HuH-7.5 (cell line): ENCODE data around the gene PILRB.
"Not testable (repeated sequence)": the region's sequence is repeated elsewhere in the genome, so short reads cannot be mapped to it uniquely, and the experiment has no call there.

ENCODE experiments used
- DNase-seq: peaks from one replicate; pipeline ENCODE4 v3.0.0; 2011; ENCODE audit warnings: low spot score

Gene PILRB

DNA sequence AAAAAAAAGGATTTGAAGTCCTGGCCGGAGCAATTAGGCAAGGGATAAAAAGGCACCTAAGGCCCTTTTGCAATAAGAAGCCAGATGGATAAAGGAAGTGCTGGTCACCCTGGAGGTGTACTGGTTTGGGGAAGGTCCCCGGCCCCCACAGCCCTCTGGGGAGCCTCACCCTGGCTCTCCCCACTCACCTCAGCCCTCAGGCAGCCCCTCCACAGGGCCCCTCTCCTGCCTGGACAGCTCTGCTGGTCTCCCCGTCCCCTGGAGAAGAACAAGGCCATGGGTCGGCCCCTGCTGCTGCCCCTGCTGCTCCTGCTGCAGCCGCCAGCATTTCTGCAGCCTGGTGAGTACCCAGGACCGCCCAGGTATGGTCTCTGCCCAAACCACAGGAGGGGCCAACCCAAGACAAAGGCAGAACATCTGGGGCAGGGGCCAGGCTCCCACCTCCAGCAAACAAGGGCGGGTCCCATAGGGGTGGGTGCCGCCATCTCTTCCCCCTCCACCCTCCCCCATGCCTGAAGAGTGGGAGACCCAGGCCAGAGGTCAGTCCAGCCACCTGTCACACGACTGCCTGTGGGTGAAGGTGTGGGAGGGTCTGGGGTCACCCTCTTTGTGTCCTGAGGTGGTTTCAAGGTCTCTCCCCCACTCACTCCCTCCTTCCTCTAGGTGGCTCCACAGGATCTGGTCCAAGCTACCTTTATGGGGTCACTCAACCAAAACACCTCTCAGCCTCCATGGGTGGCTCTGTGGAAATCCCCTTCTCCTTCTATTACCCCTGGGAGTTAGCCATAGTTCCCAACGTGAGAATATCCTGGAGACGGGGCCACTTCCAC, at the start of gene PILRB:
Gene PILRB, plus strand, starts transcription at position 91 of the 830 bp plus-strand sequence. Its CDS starts 186 bp downstream, at position 277.
- no peak for DNase-seq

- DNase-seq = not testable (repeated sequence)
These were observed 39.6 kb upstream of the PILRB start for GRCh38 chr7:100318329-100318728.

DNA sequence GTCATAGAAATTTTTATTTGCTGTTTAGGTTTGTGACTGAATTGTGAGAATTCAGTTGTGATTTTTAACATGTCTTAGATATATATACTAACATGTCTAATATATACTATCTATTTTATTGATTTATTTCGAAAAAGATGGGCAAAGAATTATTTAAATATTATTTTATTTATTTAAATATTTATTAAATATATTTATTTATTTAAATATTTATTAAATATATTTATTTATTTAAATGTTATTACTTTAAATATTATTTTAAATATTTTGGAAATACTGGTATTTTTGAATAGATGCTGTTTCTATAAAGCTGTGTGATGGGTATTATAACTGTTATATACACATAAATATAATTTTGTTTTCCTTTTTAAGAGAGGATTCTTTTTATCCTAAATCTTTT, 36.3 kb upstream of the PILRB start:
- not testable (repeated sequence) for DNase-seq

GRCh38 chr7:100324194-100324593, 33.7 kb upstream of the PILRB start:
- DNase-seq = not testable (repeated sequence)

GRCh38 chr7:100325671-100326070, 32.2 kb upstream of the PILRB start:
- not testable (repeated sequence) for DNase-seq

DNA sequence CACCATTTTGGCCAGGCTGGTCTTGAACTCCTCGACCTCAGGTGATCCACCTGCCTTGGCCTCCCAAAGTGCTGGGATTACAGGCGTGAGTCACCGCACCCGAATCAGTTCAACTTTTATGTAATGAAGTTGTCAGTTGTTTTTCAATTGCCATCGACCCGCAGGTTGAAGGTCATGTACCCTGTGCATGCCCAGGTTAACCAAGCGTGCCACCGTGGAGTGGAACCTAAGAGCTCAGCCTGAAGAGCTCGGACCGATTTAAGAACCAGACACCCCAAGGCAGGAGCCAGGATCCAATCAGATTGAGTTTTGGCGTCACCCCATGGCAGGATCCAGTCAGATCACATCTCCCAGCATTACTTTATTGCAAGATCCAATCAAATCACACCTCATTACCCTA, 31.0 kb upstream of the PILRB start:
- DNase-seq = not testable (repeated sequence)

DNA sequence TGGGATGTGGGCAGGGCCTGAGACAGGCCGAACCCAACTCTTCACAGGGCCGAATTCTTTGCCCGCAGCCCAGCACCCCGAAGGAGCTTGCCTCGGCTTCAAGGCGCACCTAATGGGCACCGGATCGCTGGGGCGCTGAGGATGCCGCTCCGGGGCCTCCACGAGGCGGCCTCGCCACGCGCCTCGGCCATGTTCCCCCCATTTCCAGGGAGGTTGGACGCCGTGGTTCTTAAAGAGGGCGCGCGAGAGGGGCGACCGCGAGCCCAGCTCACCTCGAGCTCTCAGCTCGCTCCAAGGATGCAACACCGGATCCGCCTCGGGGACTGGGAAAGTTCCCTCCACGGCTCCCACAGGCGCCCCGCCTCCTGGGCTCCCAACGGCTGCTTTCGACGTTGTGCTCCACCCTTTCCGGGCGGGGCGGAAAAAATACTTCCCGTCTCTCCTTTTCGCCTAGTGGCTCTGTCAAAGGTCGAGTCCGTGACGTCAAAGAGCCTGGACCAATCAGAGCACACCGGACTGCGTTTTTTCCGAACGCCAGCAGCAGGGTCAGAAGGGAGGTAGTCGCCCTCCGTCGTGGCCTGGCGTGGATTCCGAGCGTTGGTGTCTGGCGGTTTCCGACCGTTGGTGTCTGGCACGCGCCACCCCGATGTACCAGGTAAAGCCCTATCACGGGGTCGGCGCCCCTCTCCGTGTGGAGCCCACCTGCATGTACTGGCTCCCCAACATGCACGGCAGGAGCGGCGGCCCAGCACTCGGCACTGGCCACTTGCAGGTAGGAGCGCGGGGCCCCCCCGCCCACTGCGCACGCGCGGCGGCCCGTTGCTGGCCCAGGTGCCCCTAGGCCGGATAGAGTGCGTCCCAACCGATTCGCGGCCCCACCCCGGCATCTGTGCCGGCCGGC, 22.1 kb upstream of the PILRB start:
- DNase-seq = peak; percentile 76

GRCh38 chr7:100338083-100338696, 19.7 kb upstream of the PILRB start:
- not testable (repeated sequence) for DNase-seq

GRCh38 chr7:100341286-100341685, 16.6 kb upstream of the PILRB start:
- not testable (repeated sequence) for DNase-seq

GRCh38 chr7:100342765-100343164, 15.2 kb upstream of the PILRB start:
- no peak for DNase-seq

GRCh38 chr7:100344124-100344559, 13.8 kb upstream of the PILRB start:
- not testable (repeated sequence) for DNase-seq

GRCh38 chr7:100344560-100345287, 13.2 kb upstream of the PILRB start:
- DNase-seq = not testable (repeated sequence)

DNA sequence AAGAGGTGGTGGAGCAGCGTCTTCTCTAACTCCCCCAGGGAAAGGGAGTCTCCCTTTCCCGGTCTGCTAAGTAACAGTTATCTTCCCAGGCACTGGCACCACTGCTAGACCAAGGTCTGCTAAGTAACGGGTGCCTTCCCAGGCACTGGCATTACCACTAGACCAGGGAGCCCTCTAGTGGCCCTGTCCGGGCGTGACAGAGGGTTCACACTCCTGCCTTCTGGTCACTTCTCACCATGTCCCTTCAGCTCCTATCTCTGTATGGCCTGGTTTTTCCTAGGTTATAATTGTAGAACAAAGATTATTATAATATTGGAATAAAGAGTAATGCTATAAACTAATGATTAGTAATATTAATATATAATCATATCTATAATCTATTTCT, 12.6 kb upstream of the PILRB start:
- not testable (repeated sequence) for DNase-seq

GRCh38 chr7:100346921-100347320, 11.0 kb upstream of the PILRB start:
- no peak for DNase-seq

DNA sequence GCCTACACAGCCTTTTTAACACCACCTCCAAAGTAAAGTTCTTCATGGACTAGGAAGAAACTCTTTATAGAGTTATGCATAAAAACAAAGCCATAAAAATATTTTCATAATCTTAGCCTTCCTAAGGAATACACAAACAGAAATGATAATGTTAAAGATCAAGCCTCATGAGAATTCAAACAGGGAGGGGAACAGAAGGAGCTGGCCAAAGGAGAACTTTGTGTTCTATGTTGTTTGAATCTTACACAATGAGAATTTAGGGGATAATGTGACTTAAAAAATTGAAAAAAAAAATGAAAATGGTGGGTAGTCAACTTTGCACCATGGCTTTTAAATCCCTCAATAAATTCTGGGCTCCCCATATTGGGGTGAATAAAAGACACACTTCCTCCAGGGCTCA, 9.1 kb upstream of the PILRB start:
- no peak for DNase-seq

DNA sequence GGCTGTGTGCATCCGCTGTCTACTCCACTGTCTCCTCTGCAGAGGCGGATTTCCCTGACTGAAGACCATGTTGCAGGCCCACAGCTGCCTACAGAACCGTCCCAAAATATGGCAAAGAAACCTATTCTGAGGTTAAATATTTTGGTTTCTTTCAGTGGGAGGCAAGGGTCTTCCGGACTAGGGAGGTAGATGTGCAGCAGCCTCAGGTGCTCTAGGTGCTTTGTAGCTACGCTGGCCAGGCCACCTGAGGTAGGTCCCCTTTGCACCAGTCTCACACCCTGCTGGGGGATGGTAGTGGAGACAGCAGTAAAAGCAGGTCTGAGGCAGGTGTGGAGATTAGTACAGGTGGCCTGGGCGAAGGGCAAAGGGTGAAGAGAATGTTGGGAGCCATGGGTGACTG, 8.2 kb upstream of the PILRB start:
- DNase-seq = no peak

DNA sequence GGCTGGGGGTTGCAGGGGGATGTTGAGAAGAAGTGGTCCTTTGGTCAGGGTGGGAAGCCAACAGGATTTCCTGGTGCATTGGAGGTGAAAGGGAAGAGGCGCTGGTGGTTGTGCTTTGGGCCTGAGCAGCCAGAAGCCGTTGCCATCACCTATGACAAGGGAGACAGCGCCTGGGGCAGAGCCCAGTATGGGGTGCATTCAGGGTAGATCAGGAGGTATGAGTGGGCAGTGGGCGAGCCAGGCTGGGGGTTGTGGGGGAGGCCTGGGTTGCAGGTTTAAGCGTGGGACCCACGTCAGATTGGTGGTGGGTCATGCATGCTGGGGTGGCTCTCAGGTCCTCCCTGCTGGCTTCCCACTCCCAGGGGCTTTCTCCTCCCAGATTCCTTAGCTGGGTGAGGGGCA, 6.3 kb upstream of the PILRB start:
- DNase-seq = no peak

- not testable (repeated sequence) for DNase-seq
These were observed 5.6 kb upstream of the PILRB start for GRCh38 chr7:100352230-100352781.

GRCh38 chr7:100352984-100353684, 4.8 kb upstream of the PILRB start:
- DNase-seq = no peak

- no peak for DNase-seq
These were observed 4.1 kb upstream of the PILRB start for GRCh38 chr7:100353685-100354330.
